K562 (cell line): ENCODE results near the gene SLC7A14. TPM values are rescaled to one million over a fixed set of nuclear protein-coding genes. Genes with fewer than 3 reads are reported as not detected.

Source experiments
- ATAC-seq: fragments of 200-7000 bp; cut with Tn5 transposase; 3 replicates; pipeline ENCODE4 v1.9.1; 2020; ENCODE audit warnings: moderate library complexity
- BruUV-seq: library from RNA; stranded (reverse); fragments of 400-500 nt; replicated peaks from 2 replicates; lab custom pipeline; 2021; lab: Mats Ljungman, UMichigan
- CTCF ChIA-PET: fragments of 300-600 bp; formaldehyde crosslinking; extraction: SDS; loops from one replicate; lab custom pipeline; 2021; ENCODE audit warnings: low intra/inter-chr PET ratio; lab: Yijun Ruan, JAX
- POLR2A ChIA-PET: fragments of 300-600, 350-650 bp; sonication (Branson Sonifier 250); formaldehyde crosslinking; extraction: SDS; loops from one replicate; lab custom pipeline; 2021; ENCODE audit warnings: antibody characterized with exemption, inconsistent platforms; lab: Yijun Ruan, JAX
- DNase-seq, 4 experiments: peaks; one replicate each; pipeline versions ENCODE4 v3.0.0 to v3.0.0-alpha.2; 2011 to 2018; ENCODE audit warnings: low spot score in 3 of 4, mixed read lengths in 3 of 4; ENCODE audit errors: extremely low read depth in 1 of 4
- FAIRE-seq: peaks from 2 replicates; lab custom pipeline; 2011; peaks lifted over from hg19 to GRCh38; lab: Jason Lieb, UNC
- H2AFZ ChIP-seq: 2 replicates; pipeline ENCODE4 v1.6.0; 2011; ENCODE audit warnings: low read depth, low read length, control low read depth, inconsistent platforms
- H3K27ac ChIP-seq: fragments of 200-600 bp; 3 replicates; pipeline ENCODE4 v1.8.0; 2011; ENCODE audit warnings: low read depth, mild to moderate bottlenecking, control low read depth, inconsistent platforms, low read length, moderate library complexity, mixed read lengths; ENCODE audit errors: extremely low read depth
- H3K27me3 ChIP-seq, 2 experiments: fragments of 300-600 bp in 1 of 2; 2 replicates in 1 of 2; 3 replicates in 1 of 2; pipeline versions ENCODE4 v1.6.0 to v1.8.0; 2011; ENCODE audit warnings: inconsistent platforms in 2 of 2, low read length in 2 of 2, mild to moderate bottlenecking in 1 of 2, mixed read lengths in 1 of 2, moderate library complexity in 1 of 2; ENCODE audit not compliant: control insufficient read depth in 2 of 2, insufficient read depth in 2 of 2
- H3K36me3 ChIP-seq: fragments of 300-600 bp; 3 replicates; pipeline ENCODE4 v1.8.0; 2011; ENCODE audit warnings: mild to moderate bottlenecking, low read length, inconsistent platforms; ENCODE audit not compliant: control insufficient read depth, insufficient read depth
- H3K4me1 ChIP-seq, 2 experiments: fragments of 200-600 bp in 1 of 2; replicated peaks in 1 of 2; 2 replicates in 1 of 2; 3 replicates in 1 of 2; pipeline versions ENCODE4 v1.5.1 to v1.8.0; 2011; ENCODE audit warnings: inconsistent platforms in 2 of 2, low read length in 2 of 2, mild to moderate bottlenecking in 1 of 2, mixed read lengths in 1 of 2, moderate library complexity in 1 of 2; ENCODE audit not compliant: control insufficient read depth in 2 of 2, insufficient read depth in 2 of 2
- H3K4me2 ChIP-seq: 2 replicates; pipeline ENCODE4 v1.6.1; 2011; ENCODE audit warnings: low read length, control low read depth, inconsistent platforms, mixed read lengths; ENCODE audit not compliant: insufficient read depth
- H3K4me3 ChIP-seq: fragments of 200-600 bp; sonication (generic), shearing (Covaris generic); 2 replicates; pipeline ENCODE4 v1.5.1; 2016; ENCODE audit warnings: control low read depth, inconsistent platforms
- H3K79me2 ChIP-seq: fragments of 200-600 bp; 3 replicates; pipeline ENCODE4 v1.8.0; 2011; ENCODE audit warnings: low read length, inconsistent platforms; ENCODE audit not compliant: control insufficient read depth, insufficient read depth
- H3K9ac ChIP-seq, 2 experiments: 2 replicates each; pipeline versions ENCODE4 v1.6.0 to v1.6.1; 2011; ENCODE audit warnings: low read depth in 2 of 2, low read length in 2 of 2, control low read depth in 1 of 2, inconsistent platforms in 1 of 2, mild to moderate bottlenecking in 1 of 2, mixed read lengths in 1 of 2; ENCODE audit not compliant: insufficient read depth in 1 of 2
- H3K9me1 ChIP-seq: one replicate; pipeline ENCODE4 v1.6.0; 2011; ENCODE audit warnings: inconsistent platforms, mild to moderate bottlenecking, low read length, moderate library complexity; ENCODE audit not compliant: control insufficient read depth, insufficient read depth
- H3K9me3 ChIP-seq: replicated peaks from 2 replicates; pipeline ENCODE4 v1.5.1; 2011; ENCODE audit warnings: low read depth, low read length, inconsistent platforms; ENCODE audit not compliant: control insufficient read depth, insufficient read depth
- H4K20me1 ChIP-seq: replicated peaks from 2 replicates; pipeline ENCODE4 v1.6.1; 2011; ENCODE audit warnings: low read length, inconsistent platforms, mixed read lengths; ENCODE audit not compliant: control insufficient read depth, insufficient read depth
- BACH1 ChIP-seq: fragments of 200-800 bp; sonication (Bioruptor generic); IDR thresholded peaks from 2 replicates; pipeline ENCODE4 v1.6.1; 2016; ENCODE audit warnings: missing genetic modification characterization, missing compliant biosample characterization
- CBX3 ChIP-seq, 2 experiments: IDR thresholded peaks; 1 replicate in 1 of 2; 2 replicates in 1 of 2; pipeline ENCODE4 v1.6.1; 2012; ENCODE audit warnings: inconsistent platforms in 2 of 2, low read length in 2 of 2, borderline replicate concordance in 1 of 2, control low read depth in 1 of 2
- GTF2F1 ChIP-seq: IDR thresholded peaks from 2 replicates; pipeline ENCODE4 v1.6.1; 2011; ENCODE audit warnings: low read depth, low read length, improper control_type of control experiment
- KLF1 ChIP-seq: fragments of 450-650 bp; IDR thresholded peaks from 2 replicates; pipeline ENCODE4 v1.6.1; 2016; ENCODE audit warnings: missing genetic modification characterization, missing compliant biosample characterization
- NEUROD1 ChIP-seq: fragments of 150-350 bp; IDR thresholded peaks from 2 replicates; pipeline ENCODE4 v1.6.1; 2014; ENCODE audit warnings: borderline replicate concordance, low read length, low read depth; ENCODE audit not compliant: partially characterized antibody
- SP2 ChIP-seq: IDR thresholded peaks from 2 replicates; pipeline ENCODE4 v1.6.1; 2011; ENCODE audit warnings: mild to moderate bottlenecking, low read depth, low read length, moderate library complexity; ENCODE audit not compliant: poor library complexity, severe bottlenecking; ENCODE audit errors: extremely low read depth
- ZNF143 ChIP-seq: sonication (generic); formaldehyde crosslinking; IDR thresholded peaks from 2 replicates; pipeline ENCODE4 v1.9.0; 2022; ENCODE audit warnings: mild to moderate bottlenecking, missing genetic modification reagents
- ZNF511 ChIP-seq: sonication (generic); formaldehyde crosslinking; IDR thresholded peaks from 2 replicates; pipeline ENCODE4 v1.8.0; 2022; ENCODE audit warnings: mild to moderate bottlenecking, missing genetic modification reagents
- WGBS: fragments of 100-300 bp; shearing (Covaris generic); methylation state at CpG from one replicate; pipeline ENCODE4 v1.1.6; 2016; ENCODE audit warnings: low coverage, mixed read lengths; ENCODE audit not compliant: insufficient coverage; ENCODE audit errors: missing lambda C conversion rate; 5-methylcytosine and 5-hydroxymethylcytosine counted together
- in situ Hi-C: fragments of 300-500 bp; cut with MboI; formaldehyde crosslinking; loops from 4 replicates; pipeline ENCODE4 v1.15.0; 2018; ENCODE audit warnings: inconsistent platforms, mixed read lengths
- intact Hi-C: fragments of 100-400 bp; cut with micrococcal nuclease; formaldehyde crosslinking; loops from 2 replicates; pipeline ENCODE4 v1.14.2; 2022
- polyA plus RNA-seq, 8 experiments: library from polyadenylated mRNA; depleted of rRNA in 4 of 8; stranded (reverse) in 5 of 8; unstranded in 3 of 8; fragments of >200 nt; fragmentation: Nextera tagmentation in 2 of 8; fragmentation: Illumina TruSeq in 1 of 8; extraction: Ambion mirVana in 2 of 8; extraction: Trizol in 1 of 8; gene quantifications; 2 replicates each; pipeline versions ENCODE4 v1.2.1 to v1.2.3, GENCODE V29; 2011 to 2014; ENCODE audit warnings: inconsistent platforms in 1 of 8, missing spikeins in 1 of 8
- total RNA-seq, 7 experiments: library from RNA; depleted of rRNA in 6 of 7; stranded (reverse); fragments of >200 nt in 6 of 7; fragmentation: Illumina TruSeq in 2 of 7; extraction: Trizol in 2 of 7; gene quantifications; 2 replicates each; pipeline versions ENCODE4 v1.2.1 to v1.2.3, GENCODE V29; 2011 to 2021; ENCODE audit warnings: low replicate concordance in 1 of 7

The SLC7A14 gene
- total and polyA plus RNA-seq, 9 of the 15 experiments (the other 6 are each of a cell fraction or from before 2014, with no cell fraction given): not detected

GRCh38 chr3:170606675-170607074 lies 20.8 kb upstream of the SLC7A14 start:
- FAIRE-seq (no peak), DNase-seq (no peak), ATAC-seq (no peak)
- H3K9me3 ChIP-seq: no peaks in the 10 kb centered on the region
- CTCF ChIA-PET: no interaction called here
- POLR2A ChIA-PET: no interaction called here
- no peak overlapping the region for H3K4me3 ChIP-seq
- no peaks in the 10 kb centered on the region for H3K9me1 ChIP-seq
- intact Hi-C loops: no loop called here
- no peak overlapping the region for H3K9ac ChIP-seq
- H4K20me1 ChIP-seq: no peaks in the 10 kb centered on the region
- no peaks in the 10 kb centered on the region for H3K79me2 ChIP-seq
- H2AFZ ChIP-seq: no peak overlapping the region; the same call in 1 of the 2 replicates
- H3K36me3 ChIP-seq: no peaks in the 10 kb centered on the region
- 24% methylated on average over 3 of the region's 3 CpGs for WGBS
- H3K27ac ChIP-seq: no peak overlapping the region
- no peaks in the 10 kb centered on the region for H3K4me1 ChIP-seq
- H3K27me3 ChIP-seq: no peaks in the 10 kb centered on the region
- in situ Hi-C loops: no loop called here
- TF ChIP-seq NEUROD1: no peak
- BruUV-seq: no TSS peak
- H3K4me2 ChIP-seq: no peak overlapping the region

DNA sequence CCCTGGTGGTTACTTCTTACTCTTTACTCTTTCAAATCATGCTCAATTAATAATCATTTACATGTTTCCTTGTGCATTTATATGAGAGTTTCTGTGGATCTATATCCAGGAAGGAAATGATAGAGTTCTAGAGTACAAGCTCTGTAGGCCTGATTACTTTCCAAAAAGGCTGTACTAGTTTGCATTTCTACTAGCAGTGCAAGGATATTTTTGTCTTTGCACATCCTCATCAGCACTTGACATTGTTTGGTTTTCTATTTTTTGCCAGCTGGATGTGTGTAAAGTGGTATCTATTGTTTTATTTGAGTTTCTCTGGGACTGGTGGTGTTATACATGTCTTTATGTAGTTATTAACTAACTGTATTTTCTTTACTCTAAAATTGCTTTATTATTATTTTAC lies 19.6 kb upstream of the SLC7A14 start:
- in situ Hi-C loops (no loop called here), intact Hi-C loops (no loop called here)
- H3K27ac ChIP-seq: no peak overlapping the region
- no peaks in the 10 kb centered on the region for H3K36me3 ChIP-seq
- no peaks in the 10 kb centered on the region for H4K20me1 ChIP-seq
- ATAC-seq (no peak), DNase-seq (no peak), FAIRE-seq (no peak)
- H3K27me3 ChIP-seq: no peaks in the 10 kb centered on the region
- ChIA-PET CTCF (no interaction called here), POLR2A (no interaction called here)
- no TSS peak for BruUV-seq
- no peaks in the 10 kb centered on the region for H3K79me2 ChIP-seq
- no peak overlapping the region for H3K4me2 ChIP-seq
- H3K9ac ChIP-seq: no peak overlapping the region
- H3K4me1 ChIP-seq: no peaks in the 10 kb centered on the region
- H3K4me3 ChIP-seq: no peak overlapping the region
- no peak overlapping the region for H2AFZ ChIP-seq
- no peaks in the 10 kb centered on the region for H3K9me3 ChIP-seq
- H3K9me1 ChIP-seq: no peaks in the 10 kb centered on the region
- TF ChIP-seq ZNF143 (CRISPR knock-in tag) (no peak), ZNF511 (CRISPR knock-in tag) (no peak), BACH1 (tag) (no peak), SP2 (no peak), KLF1 (no peak), CBX3 (IDR thresholded peaks at IDR 0.05; ENCODE audit: borderline replicate concordance in 1 of 2, low read length in 2 of 2) (no peak), GTF2F1 (no peak)
